Kidney glomerular epithelial cell (primary cell): ENCODE results near the gene APCDD1.

Experiments
- DNase-seq: peaks from one replicate; lab custom pipeline; 2025; lab: John Stamatoyannopoulos, UW

APCDD1 gene

GRCh38 chr18:10431680-10432079 lies 22.8 kb upstream of the APCDD1 start:
- DNase-seq = no peak

DNA sequence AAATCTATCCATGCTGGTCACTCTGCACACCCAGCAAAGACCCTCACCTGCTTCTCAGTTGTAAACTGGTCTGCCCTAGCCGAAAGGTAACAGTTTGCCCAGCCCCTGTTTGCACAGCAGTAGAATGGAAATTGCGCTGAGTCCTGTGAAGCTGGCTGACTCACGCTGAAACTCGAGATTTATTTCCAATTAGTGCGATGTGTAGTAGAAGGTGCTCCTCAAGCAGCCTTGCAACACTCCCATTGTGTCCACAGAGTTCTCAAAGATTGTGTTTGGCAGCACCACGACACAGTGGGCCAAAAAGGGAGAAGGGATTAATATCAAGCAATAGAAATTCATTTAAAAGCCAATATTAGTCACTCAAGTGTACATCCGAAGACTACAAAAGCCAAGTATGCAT lies 21.7 kb upstream of the APCDD1 start:
- DNase-seq = no peak

DNA sequence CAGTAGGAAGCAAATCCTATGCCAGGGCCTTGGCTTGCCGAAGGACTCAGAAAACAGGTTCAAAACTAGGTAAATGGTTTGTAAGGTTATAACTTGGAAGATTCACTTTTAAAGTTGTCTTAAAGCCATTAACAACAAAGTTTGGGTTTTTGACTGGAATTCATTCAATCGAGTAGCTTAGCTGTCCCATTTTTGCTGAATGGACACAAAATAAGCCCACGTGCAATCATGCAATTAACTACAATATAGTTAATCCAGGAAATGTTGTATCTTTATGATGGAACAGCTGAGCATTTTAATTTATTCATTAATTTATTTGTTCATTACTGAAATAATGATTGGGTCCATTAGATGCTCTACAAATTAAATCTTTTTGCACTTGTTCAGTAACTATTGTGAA lies 18.3 kb upstream of the APCDD1 start:
- DNase-seq = no peak

DNA sequence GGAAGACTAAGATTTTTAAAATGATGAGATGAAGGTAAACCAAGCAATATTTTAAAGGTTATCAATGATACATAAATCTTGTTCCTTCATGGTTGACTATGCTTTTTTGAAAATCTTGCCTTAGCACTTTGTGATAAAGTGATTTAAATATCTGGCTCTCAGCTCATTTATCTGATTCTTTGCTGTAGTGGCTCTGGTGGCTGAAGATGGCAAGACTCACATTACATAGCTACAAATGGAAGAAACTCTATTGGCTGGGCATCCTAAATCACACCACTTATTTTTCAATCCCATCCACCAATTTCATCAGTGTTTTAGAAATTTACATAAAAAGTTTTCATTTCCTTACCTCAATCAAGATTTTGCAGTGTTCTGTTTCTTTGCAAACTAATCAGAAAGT lies 16.6 kb upstream of the APCDD1 start:
- no peak for DNase-seq

GRCh38 chr18:10439898-10440297 lies 14.5 kb upstream of the APCDD1 start:
- DNase-seq = no peak

DNA sequence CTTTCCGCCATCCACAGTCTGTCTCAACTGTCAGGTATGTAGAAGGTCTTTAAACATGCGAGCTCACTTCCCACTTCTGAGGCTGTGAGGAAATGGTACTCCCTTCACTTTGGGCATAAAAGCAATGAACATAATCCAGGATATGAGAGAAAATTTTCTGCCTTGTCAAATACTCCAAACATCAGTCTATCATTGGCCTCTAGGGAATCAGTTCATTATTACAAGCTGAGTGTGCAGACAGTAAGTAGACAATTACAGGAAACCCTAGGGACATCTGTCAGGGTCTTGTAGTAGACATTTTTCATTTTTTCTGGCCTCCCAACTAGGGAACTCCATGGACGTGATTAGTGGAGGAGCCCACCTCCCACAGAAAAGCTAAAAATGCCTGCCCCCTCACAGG lies 13.6 kb upstream of the APCDD1 start:
- DNase-seq = no peak

GRCh38 chr18:10441472-10441871 lies 13.0 kb upstream of the APCDD1 start:
- DNase-seq = no peak

DNA sequence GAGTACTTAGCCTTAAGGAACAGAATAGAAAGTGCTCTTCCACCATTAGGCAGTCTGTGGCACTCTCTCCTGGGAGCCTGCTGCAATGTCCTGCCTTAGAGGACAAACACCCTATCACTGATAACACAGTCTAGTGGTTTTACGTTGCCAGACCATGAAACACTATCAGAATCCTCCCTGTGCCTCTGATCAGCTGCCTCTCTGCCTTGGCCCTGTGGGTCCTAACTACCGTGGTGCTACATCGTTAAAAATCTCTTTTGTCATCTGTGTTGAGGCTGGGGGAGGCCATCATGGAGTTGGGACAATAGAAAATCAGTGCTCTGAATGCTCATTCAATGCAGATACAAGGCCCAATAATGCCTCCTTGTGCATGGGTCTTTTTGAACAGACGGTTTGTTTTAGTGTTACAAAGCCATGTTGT lies 11.9 kb upstream of the APCDD1 start:
- no peak for DNase-seq

- DNase-seq = no peak
Observed at GRCh38 chr18:10443001-10443400, 11.4 kb upstream of the APCDD1 start.

DNA sequence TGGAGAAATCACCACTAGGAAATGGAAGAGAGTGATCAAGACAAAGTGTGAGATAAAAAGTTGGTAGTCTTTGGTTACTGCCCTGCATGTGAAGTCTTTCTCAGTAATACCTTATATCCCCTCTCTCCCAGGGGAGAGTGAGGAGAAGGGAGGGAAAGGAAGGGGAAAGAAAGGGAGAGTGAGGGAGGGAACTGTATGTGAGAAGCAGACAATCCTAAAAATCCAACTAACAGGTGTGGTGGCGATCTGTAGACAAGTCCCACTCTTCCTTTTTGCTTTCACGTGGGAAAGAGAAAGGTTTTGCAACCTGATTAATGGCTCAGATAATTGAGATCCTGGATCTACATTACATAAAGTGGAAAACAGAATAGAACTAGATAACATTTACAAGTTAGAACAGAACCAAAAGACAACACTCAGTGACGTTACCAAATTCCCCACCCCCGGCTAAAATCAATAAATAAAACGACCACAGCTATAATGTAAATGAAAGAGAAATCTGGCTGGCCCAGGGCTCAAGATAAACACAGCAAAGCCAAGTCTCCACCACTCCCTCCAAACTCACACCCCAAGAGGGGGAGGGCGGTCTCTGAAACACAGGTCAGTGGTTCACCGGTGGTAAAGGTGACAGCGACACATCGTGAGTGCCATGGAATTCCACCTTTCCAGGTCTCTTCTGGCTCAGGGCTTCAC lies 10.0 kb upstream of the APCDD1 start:
- no peak for DNase-seq

DNA sequence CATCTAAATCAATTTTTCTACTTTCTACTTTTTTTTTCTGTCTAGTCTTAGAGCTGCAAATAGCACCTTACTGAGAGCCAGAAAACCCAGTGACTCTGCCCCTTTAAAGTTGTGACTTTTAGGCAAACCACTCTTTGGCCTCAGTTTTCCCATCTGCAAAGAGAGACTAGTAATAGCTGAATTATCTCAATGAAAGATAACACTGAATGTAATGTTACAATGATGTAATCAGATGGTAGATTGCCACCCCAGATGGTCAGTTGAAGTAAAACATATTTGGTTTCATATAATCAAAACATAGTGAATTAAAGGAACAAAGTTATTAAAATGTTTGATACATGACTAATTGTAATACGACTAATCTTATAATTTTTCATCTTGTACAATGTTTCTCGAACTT lies 5.0 kb upstream of the APCDD1 start:
- DNase-seq = no peak

DNA sequence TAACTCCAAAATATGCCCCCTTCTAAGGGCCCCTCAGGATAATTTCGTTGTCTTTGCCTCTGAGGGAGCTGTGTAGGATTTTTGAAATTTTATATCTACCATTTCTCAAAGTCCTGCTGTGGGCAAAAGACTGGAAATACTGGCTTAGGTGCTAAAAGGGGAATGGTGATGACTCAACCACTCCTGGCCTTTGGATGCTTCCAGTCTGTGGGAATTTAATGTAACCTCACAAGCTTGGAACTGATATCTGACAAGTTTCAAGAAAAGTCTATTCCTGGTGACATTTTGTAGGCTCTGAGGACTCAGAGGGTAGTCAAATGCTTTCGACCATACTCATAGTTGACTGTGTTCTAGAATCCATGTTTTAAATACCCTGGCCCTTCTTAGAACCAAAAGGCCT lies 3.4 kb upstream of the APCDD1 start:
- DNase-seq = no peak

- no peak for DNase-seq
Observed at GRCh38 chr18:10453261-10453805, 1.1 kb upstream of the APCDD1 start.

DNA sequence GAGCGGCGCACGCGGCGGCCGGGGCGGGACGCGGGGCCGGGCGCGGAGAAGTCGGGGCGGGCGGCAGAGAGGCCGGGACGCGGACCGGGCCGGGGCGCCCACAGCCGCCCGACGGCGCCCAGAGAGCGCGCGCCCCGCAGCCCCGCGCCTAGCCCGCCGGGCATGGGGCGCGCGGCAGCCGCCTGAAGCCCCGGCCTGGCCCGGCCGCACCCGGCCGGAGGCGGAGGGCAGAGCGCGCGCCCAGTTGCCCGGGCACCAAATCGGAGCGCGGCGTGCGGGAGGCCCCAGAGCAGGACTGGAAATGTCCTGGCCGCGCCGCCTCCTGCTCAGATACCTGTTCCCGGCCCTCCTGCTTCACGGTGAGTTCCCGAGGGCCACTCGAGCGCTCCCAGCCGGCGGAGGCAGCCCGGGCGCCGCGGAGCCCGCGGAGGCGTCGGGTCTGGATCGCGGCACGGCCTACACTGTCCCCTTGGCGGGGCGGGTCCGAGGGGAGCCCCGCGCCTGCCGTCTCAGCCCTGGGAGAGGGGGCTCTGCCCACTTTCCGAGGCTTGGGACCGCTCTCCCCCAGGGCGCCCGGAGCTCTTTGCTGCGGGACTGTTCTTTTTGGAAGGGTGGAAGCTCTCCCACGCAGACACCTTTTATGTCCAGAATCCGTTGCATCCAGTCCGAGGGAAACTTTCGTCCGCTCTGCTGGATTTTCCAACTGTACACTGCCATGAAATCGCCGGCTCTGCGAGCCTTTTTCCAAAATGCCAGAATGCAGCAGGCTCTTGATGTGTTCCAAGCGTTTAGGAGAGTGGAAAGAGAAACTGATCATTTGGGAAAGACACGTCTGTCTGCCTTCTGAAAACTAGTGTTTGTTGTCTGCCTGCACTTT lies 484 bp downstream of the APCDD1 start:
- no peak for DNase-seq

GRCh38 chr18:10455726-10456453 lies 1.5 kb downstream of the APCDD1 start:
- no peak for DNase-seq

DNA sequence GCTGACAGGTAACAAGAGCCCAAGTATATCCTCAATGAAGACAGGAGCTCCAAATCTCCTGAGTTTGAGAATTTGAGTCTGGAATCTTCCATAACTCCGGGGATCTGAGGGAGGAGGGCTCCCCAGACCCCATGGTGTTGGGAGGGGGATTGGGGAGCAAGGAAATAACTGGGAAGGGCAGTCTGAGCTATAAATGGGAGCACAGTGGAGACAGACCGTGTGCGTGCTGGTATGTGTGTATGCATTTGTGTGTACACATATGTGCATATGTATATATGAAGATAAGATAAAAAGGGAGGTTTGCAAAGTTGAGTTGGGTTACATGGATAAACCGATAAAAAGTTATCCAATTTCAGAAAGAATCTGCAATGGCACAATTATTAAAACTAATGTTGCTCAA lies 2.3 kb downstream of the APCDD1 start:
- no peak for DNase-seq

DNA sequence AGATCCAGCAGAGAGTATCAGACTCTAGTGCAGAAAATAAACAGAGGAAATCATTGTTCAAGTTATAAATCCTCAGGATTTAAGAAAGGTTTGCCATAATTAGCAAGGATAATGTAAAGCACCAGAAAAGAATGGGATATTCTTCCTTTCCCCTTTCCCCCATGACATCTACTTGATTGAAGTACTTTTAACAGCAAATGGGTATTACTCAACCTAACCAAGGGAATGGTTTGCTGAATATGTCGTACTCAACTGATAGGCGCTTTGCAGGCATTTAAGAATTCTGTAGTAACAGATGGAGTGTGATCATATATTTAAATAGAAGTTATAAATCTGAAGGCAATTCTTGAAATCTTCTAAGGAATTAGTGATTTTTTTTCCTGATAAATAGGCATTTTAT lies 2.7 kb downstream of the APCDD1 start:
- no peak for DNase-seq

DNA sequence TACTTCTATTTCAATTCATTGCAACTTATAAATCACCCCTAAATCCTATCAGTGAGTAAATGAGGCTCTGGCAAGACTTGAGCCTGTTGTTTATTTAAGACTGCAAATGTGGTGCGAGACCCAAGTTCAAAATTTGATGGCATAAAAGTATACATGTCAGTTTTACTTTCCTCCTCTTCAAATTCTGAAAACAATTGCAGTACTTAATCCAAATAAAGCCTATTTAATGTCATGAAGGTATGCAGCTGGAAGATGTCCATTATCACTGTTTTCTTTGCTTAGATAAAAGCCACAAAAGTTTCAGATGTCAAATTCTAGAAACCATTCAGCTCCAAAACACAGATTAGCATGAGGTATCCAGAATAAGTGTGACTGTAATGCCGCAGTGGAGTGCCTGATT lies 3.3 kb downstream of the APCDD1 start:
- DNase-seq = no peak

DNA sequence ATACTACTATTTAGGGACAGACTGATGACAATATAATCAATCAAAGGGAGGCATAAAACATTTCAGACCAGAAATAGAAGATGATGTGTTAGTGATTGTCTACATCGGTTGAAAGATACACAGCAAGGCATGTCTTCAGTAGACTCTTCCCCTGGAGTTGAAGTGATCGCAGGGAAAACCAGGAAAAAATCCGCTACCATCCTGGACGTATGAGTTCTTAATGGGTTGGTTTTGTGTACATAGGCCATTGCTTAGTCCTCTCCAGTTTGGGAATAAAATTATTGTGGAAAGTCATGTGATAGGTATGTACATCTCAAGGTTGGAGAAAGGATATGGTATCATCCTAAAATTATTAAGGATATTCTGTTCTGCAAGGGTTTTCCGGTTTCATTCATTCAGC lies 4.3 kb downstream of the APCDD1 start:
- no peak for DNase-seq

DNA sequence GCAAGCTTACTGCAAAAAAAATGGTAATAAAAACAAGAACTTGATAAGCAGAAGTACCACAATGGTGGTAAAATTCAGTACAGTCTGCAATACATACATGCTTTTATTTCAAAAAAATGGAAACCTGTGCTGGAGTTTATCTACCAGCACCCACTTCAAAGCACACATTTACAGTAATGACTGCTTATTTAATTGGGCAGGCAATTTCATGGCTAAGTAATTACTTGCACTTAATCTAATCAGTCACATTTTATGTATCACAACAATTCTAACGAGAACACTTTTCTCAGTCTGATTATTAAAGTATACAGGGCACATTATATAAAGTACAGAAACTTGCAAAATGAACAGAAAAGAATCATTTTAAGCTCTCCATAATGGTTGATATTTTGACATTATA lies 5.2 kb downstream of the APCDD1 start:
- no peak for DNase-seq

DNA sequence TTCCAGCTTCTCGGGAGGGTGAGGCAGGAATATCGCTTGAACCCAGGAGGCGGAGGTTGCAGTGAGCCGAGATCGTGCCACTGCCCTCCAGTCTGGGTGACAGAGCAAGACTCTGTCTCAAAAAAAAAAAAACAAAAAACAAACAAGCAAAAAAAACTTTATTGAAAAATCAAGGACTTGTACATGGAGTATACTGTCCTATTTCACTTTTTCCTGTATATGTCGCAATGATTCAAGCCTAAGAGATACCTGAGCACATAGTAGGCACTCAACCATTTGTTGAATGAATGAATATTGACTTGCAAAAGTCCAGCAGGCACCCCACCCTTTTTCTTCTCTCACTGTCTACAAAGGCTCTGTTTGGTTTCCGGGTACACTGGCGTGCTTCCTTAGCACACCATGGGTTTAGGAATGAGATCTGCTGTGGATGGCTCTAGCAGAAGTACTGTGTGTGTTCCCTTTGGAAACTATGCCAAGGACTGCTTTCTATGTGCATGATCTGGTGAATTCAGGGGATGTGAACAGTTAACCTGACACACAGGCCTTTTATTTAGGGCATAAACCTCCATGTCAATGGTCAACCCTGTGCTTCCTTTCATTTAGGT lies 6.1 kb downstream of the APCDD1 start:
- DNase-seq = no peak

DNA sequence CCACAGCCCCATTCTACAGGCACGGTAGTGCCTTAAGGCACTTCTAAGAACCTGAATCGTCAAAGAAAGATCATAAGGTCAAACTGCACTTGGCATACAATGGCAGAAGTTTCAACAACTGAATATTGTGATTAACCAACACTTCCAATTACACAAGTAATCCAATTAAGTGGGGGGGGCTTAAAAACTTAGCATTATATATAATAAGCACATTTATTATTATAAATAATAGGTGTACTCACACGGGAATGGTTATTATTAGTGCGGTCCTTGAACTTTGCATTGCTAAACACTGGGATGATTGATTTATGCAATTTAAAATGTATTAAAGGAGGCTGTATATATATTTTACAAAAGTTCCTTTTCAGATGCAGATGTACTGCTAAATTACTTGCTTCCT lies 7.6 kb downstream of the APCDD1 start:
- DNase-seq = no peak
